Mucosa of rectum (tissue), 2 donors: Measurements from ENCODE around the gene MDH1.

ENCODE experiments used
- H3K27ac ChIP-seq, 2 donors: one replicate each; pipeline ENCODE4 v1.7.0; 2013; ENCODE audit warnings: inconsistent platforms in 2 of 2, low read depth in 2 of 2, low read length in 2 of 2
- H3K27me3 ChIP-seq, 2 donors: one replicate each; pipeline ENCODE4 v1.7.0; 2013; ENCODE audit warnings: low read length in 2 of 2; ENCODE audit not compliant: control insufficient read depth in 2 of 2, insufficient read depth in 2 of 2
- H3K36me3 ChIP-seq, 2 donors: one replicate each; pipeline ENCODE4 v1.7.0; 2013; ENCODE audit warnings: low read length in 2 of 2; ENCODE audit not compliant: control insufficient read depth in 2 of 2, insufficient read depth in 2 of 2
- H3K4me1 ChIP-seq, 2 donors: one replicate each; pipeline ENCODE4 v1.7.0; 2013; ENCODE audit warnings: low read length in 2 of 2, mild to moderate bottlenecking in 1 of 2; ENCODE audit not compliant: control insufficient read depth in 2 of 2, insufficient read depth in 2 of 2
- H3K4me3 ChIP-seq, 2 donors: one replicate each; pipeline ENCODE4 v1.7.0; 2013; ENCODE audit warnings: low read length in 2 of 2
- H3K9ac ChIP-seq, 2 donors: one replicate each; pipeline ENCODE4 v1.7.0; 2013; ENCODE audit warnings: low read length in 2 of 2, low read depth in 1 of 2, mild to moderate bottlenecking in 1 of 2
- H3K9me3 ChIP-seq, 2 donors: one replicate each; pipeline ENCODE4 v1.7.0; 2013; ENCODE audit warnings: low read length in 2 of 2; ENCODE audit not compliant: control insufficient read depth in 2 of 2
- donor health status: healthy.
- donor health status: Normal muscosa, but diverticular disease.

Gene MDH1

GRCh38 chr2:63651861-63652651 is 63.3 kb downstream of the MDH1 start:
- no peaks in the 10 kb centered on the region for H3K4me1 ChIP-seq
- H3K9me3 ChIP-seq: no peaks in the 10 kb centered on the region
- no peak overlapping the region for H3K27ac ChIP-seq
- H3K9ac ChIP-seq: no peak overlapping the region
- H3K36me3 ChIP-seq: no peaks in the 10 kb centered on the region
- H3K27me3 ChIP-seq: no peaks in the 10 kb centered on the region
- no peak overlapping the region for H3K4me3 ChIP-seq

- H3K4me1 ChIP-seq: no peaks in the 10 kb centered on the region
- H3K27me3 ChIP-seq: no peaks in the 10 kb centered on the region
- no peak overlapping the region for H3K27ac ChIP-seq
- no peaks in the 10 kb centered on the region for H3K9me3 ChIP-seq
- no peak overlapping the region for H3K9ac ChIP-seq
- H3K4me3 ChIP-seq: no peak overlapping the region
- H3K36me3 ChIP-seq: no peaks in the 10 kb centered on the region
These were observed 63.9 kb downstream of the MDH1 start for GRCh38 chr2:63652652-63652985.

GRCh38 chr2:63654959-63655358 is 66.2 kb downstream of the MDH1 start:
- Histone ChIP-seq H3K36me3 (no peaks in the 10 kb centered on the region), H3K27me3 (no peaks in the 10 kb centered on the region), H3K4me1 (no peaks in the 10 kb centered on the region), H3K9ac (no peak overlapping the region), H3K4me3 (no peak overlapping the region), H3K27ac (no peak overlapping the region), H3K9me3 (no peaks in the 10 kb centered on the region)
